HEK293T (cell line): ENCODE results near the gene COL4A6.

Source experiments
- BHLHE40 ChIP-seq: fragments of 450-650 bp; IDR thresholded peaks from 2 replicates; pipeline ENCODE4 v1.6.1; 2016; ENCODE audit warnings: mild to moderate bottlenecking, moderate library complexity, borderline replicate concordance
- FOXK2 ChIP-seq: fragments of 450-650 bp; IDR thresholded peaks from 2 replicates; pipeline ENCODE4 v1.6.1; 2016; ENCODE audit warnings: mild to moderate bottlenecking
- LEF1 ChIP-seq: fragments of 450-650 bp; IDR thresholded peaks from 2 replicates; pipeline ENCODE4 v1.6.1; 2017; ENCODE audit warnings: mild to moderate bottlenecking, borderline replicate concordance
- TF ChIP-seq, protein P1 (sequence below): fragments of 450-650 bp; IDR thresholded peaks from 2 replicates; pipeline ENCODE4 v1.6.1; 2016

DNA sequence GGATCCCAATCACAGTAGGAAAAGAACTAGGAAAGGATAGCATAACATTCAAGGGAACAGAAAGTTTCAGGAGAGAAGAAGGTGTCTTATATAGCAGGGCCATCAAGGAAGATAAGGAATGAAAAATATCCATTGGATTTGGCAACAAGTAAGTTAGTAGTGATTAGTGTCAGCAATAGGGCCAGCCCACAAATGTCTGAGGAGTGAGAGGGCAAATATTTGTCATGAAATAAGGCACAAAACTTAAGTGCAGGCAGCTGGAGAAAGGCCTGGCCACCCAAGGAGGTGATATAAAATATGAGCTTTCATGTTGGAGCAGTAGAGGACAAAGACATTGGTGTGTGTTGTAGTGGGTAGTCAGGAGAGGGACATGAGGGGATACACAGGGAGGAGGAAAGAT, 132.1 kb downstream of the COL4A6 start:
- TF ChIP-seq, protein P1, sequence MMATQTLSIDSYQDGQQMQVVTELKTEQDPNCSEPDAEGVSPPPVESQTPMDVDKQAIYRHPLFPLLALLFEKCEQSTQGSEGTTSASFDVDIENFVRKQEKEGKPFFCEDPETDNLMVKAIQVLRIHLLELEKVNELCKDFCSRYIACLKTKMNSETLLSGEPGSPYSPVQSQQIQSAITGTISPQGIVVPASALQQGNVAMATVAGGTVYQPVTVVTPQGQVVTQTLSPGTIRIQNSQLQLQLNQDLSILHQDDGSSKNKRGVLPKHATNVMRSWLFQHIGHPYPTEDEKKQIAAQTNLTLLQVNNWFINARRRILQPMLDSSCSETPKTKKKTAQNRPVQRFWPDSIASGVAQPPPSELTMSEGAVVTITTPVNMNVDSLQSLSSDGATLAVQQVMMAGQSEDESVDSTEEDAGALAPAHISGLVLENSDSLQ: no peak
- no peak for TF ChIP-seq FOXK2
- no peak for TF ChIP-seq BHLHE40
- no peak for TF ChIP-seq LEF1
